Measurements from ENCODE around the gene WDR5.

WDR5 gene

GRCh38 chr9:134187110-134187531 is 51.2 kb downstream of the WDR5 start:
- DNase-seq (ENCODE audit: low read depth, low spot score), result no peak

- DNase-seq (ENCODE audit: low read depth, low spot score), result no peak
These were observed 52.1 kb downstream of the WDR5 start for GRCh38 chr9:134187891-134188385.

DNA sequence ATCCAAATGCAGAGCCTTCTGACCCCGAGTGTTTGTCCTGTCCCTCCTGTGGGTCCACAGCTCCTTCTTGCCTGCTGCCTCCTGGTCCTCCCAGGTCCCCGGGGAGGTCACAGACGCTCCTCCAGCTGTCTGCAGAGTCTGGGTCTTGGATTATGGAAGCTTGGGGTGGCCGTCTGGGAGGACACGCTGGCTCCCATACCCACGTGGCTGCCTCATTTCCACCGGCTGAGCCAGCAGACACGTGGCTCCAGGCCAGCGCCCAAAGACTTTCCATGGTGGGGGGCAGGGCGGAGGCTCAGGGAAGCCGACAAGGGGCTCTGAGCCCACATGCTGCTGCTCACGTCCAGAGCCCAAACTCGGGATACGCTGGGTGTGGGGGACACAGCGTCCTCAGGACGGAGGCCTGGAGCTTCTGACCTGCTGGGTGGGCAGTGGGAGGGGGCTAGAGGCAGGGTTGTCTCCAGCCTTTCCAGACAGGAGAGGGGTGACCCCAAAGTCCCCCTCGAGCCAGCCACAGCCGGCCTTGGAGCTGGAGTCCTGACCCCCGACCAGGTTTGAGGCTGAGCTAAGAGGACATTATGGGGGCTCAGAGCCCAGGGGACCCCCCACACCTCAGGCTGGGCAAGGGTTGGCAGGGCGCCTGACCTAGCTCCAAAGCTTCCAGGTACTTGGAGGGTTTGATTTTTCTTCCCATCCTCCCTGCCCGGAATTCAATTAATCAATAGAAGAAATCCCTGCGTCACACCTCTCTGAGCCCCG is 52.7 kb downstream of the WDR5 start:
- DNase-seq (ENCODE audit: low read depth, low spot score), result no peak

DNA sequence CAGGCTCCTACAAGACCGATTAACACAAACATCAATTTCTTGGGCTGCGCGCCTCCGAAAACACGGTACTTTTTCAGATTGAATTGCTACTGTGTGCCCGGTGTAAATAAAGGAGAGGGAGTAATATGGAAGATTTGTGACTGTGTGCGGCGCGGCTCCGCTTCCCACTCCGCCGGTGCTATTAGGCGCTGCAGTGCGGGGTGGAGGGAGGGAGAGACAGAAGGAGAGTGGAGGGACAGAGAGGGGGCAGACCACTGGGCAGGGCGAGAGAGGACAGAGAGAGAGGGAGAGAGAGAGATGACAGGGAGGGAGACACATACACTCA is 53.2 kb downstream of the WDR5 start:
- no peak for DNase-seq (ENCODE audit: low read depth, low spot score)

GRCh38 chr9:134189470-134190231 is 53.8 kb downstream of the WDR5 start:
- DNase-seq (ENCODE audit: low read depth, low spot score), result no peak

- no peak for DNase-seq (ENCODE audit: low read depth, low spot score)
These were observed 54.6 kb downstream of the WDR5 start for GRCh38 chr9:134190232-134191121.

- no peak for DNase-seq (ENCODE audit: low read depth, low spot score)
These were observed 55.8 kb downstream of the WDR5 start for GRCh38 chr9:134191455-134192209.

- no peak for DNase-seq (ENCODE audit: low read depth, low spot score)
These were observed 56.5 kb downstream of the WDR5 start for GRCh38 chr9:134192311-134192950.

DNA sequence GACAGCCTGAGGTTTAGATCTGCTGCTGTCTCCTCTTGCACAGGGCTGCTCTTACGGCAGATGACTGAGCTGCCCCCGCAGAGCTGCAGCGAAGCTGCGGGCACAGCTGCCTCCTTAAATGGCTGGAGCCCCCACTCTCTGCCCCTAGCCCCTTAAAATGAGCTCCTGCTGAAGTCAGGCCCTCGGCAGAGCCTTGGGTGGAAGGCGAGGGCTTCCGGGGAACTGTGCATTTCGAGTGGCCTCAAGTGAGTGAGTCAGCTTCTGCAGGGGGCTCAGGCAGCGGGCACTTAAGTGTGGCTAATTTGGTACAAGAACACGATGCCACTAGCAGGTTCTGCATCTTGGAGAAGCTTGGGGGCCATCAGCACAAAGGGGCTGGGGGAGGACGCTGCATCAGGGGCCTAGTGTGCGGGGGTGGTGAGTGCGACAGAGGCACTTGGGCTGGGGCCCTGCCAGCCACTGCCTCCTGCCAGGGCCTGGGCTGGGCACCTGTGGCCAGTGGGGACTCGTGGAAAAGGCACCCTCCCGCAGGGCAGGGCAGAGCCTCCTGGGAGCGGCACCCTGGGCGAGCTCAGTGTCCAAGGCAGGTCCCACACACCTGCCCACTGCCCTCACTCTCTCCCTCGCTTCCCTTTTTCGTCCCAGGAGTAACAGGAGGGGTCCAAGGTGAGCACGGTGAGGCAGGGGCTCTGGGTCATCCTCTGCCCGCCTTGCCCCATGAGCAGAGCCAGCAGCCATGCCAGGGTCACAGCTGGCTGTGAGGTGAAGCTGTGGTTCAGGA is 57.3 kb downstream of the WDR5 start:
- DNase-seq (ENCODE audit: low read depth, low spot score), result no peak

DNA sequence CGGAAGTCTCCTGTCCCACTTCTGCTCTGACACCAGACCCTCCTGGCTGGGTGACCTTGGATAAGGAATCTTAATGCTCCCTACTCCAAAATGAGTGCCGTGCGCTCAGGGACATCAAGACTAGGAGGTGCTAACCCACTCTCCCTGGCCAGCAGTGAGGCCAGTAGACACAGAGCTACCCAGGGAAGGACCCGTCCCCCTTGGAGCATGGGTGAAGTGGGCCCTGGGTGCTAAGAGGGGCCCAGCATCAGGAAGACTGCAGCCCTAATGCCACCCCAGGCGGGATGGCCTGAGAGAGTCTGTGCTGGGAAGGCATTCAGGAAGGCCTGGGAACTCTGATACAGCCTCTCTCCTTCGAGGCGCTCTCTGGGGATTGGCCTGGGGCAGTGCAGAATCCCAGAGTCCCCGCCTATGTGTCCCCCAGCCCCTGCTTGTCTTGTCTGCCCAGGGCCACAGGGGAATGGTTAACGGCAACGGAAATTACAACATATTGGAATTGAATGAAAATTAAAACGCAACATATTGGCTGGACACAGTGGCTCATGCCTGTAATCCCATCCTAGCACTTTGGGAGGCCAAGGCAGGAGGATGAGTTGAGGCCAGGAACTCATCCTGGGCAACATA is 58.1 kb downstream of the WDR5 start:
- DNase-seq (ENCODE audit: low read depth, low spot score), result no peak

- DNase-seq (ENCODE audit: low read depth, low spot score), result no peak
These were observed 59.7 kb downstream of the WDR5 start for GRCh38 chr9:134195558-134195957.

DNA sequence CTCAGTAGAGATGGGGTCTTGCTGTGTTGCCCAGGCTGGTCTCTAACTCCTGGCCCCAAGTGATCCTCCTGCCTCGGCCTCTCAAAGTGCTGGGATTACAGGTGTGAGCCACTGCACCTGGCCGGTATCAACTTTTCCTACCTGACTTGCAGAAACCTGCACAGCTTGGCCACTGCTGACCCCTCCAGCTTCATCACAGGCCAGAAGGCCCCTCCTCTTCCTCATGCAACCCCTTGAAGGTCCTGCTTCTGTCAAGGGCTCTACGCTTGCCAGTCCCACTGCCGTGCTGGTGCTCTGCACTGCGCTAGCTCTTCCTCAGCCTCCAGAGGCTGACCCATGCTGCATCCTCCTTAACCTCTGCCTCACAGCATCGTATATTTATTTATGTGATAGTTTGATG is 61.0 kb downstream of the WDR5 start:
- DNase-seq (ENCODE audit: low read depth, low spot score), result no peak

GRCh38 chr9:134198791-134199190 is 62.9 kb downstream of the WDR5 start:
- DNase-seq (ENCODE audit: low read depth, low spot score), result no peak

GRCh38 chr9:134200730-134201129 is 64.8 kb downstream of the WDR5 start:
- no peak for DNase-seq (ENCODE audit: low read depth, low spot score)

DNA sequence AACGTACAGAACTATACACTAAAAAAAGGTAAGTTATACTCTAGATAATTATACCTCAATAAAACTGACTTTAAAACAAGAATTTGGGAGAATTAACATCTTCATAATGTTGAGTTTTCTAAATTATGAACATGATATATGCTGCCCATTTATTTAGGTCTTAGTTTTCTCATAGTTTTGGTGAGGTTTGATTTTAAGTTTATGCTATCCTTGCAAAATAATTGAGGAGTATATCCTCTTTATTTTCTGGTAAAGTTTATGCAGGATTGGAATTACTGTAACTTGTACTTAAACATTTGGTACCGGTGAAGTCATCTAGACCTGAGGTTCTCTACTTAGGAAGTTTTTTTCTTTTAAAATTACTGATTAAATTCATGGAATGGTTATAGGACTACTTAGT is 67.3 kb downstream of the WDR5 start:
- no peak for DNase-seq (ENCODE audit: low read depth, low spot score)

- no peak for DNase-seq (ENCODE audit: low read depth, low spot score)
These were observed 68.2 kb downstream of the WDR5 start for GRCh38 chr9:134204041-134204440.

- no peak for DNase-seq (ENCODE audit: low read depth, low spot score)
These were observed 69.2 kb downstream of the WDR5 start for GRCh38 chr9:134204991-134205578.

DNA sequence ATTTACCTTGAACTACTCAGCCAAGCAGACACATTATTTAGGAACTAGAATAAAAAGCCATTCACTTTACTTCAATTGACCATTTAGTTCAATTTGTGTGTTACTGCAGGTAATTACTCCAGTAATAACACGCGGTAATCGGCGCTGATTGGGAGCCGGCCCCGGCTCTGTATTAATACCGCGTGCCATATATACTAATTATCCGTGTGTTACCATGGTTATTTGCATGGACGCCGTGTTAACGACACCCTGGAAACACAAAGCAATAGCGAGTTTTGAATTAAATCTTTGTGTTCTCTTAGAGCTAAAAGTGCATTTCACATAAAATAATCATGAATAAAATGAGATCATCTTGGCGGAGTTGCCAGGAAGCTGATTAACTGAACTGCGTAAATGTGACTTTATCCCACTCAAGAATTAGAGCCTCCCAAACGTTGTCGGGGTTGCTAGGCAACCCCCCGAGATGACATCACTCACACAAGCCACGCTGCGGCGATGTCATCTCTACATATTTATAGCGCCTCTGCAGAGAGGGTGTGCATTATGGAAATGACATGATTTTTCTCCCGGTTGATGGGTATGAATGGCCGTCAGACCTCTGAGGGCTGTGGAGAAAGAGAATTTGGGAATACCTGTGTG is 69.9 kb downstream of the WDR5 start:
- DNase-seq (ENCODE audit: low read depth, low spot score), result no peak

Measured in ELF-1 (cell line).